Coronary artery (tissue), 2 donors: ENCODE measurements around the gene TTC9B.

Experiments used
- DNase-seq: peaks from one replicate; pipeline ENCODE4 v3.0.0-alpha.2; 2017; ENCODE audit warnings: low spot score
- H3K27ac ChIP-seq, 2 donors: fragments of 200-600 bp; sonication (generic); one replicate each; pipeline ENCODE4 v1.5.1; 2016 to 2019
- H3K4me3 ChIP-seq: fragments of 200-600 bp; sonication (generic); 2 replicates; pipeline ENCODE4 v1.5.1; 2016; ENCODE audit warnings: mild to moderate bottlenecking, moderate library complexity
- CTCF ChIP-seq: fragments of 200-600 bp; sonication (generic); IDR thresholded peaks from one replicate; pipeline ENCODE4 v1.5.1; 2019; ENCODE audit warnings: antibody characterized with exemption

Gene TTC9B

DNA sequence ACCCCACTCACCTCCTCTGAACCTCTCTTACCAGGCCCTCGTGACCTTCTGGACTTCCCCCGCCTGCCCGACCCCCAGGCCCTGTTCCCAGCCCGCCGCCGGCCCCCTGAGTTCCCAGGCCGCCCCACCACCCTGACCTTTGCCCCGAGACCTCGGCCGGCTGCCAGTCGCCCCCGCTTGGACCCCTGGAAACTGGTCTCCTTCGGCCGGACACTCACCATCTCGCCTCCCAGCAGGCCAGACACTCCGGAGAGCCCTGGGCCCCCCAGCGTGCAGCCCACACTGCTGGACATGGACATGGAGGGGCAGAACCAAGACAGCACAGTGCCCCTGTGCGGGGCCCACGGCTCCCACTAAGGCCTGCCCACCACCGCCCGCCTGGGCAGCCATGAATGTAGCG, 3.2 kb downstream of the TTC9B start:
- H3K4me3 ChIP-seq = no peak overlapping the region
- DNase-seq = no peak
- H3K27ac ChIP-seq = no peak overlapping the region
- TF ChIP-seq CTCF = no peak

DNA sequence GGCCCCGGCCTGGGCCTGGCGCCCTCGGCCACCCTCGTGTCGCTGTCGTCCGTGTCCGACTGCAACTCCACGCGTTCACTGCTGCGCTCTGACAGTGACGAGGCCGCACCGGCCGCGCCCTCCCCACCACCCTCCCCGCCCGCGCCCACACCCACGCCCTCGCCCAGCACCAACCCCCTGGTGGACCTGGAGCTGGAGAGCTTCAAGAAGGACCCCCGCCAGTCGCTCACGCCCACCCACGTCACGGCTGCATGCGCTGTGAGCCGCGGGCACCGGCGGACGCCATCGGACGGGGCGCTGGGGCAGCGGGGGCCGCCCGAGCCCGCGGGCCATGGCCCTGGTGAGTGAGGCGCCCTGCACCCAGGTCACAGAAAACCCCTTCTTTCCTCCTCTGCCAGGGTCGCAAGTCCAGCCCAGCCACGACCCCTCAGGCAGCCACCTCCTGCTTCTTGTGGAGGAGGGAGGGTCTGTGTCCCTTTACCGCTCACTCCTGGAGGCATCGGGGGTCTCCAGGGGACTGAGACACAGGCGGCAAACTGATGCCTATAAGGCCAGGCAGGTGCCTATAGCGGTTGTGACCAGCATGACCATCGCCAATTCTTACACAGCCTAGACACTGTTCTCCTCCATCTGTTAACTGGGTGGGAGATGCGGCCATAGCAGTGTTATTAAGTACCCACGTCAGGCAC, 4.2 kb downstream of the TTC9B start:
- no peak for DNase-seq
- no peak overlapping the region for H3K27ac ChIP-seq
- no peak for TF ChIP-seq CTCF
- H3K4me3 ChIP-seq = no peak overlapping the region

DNA sequence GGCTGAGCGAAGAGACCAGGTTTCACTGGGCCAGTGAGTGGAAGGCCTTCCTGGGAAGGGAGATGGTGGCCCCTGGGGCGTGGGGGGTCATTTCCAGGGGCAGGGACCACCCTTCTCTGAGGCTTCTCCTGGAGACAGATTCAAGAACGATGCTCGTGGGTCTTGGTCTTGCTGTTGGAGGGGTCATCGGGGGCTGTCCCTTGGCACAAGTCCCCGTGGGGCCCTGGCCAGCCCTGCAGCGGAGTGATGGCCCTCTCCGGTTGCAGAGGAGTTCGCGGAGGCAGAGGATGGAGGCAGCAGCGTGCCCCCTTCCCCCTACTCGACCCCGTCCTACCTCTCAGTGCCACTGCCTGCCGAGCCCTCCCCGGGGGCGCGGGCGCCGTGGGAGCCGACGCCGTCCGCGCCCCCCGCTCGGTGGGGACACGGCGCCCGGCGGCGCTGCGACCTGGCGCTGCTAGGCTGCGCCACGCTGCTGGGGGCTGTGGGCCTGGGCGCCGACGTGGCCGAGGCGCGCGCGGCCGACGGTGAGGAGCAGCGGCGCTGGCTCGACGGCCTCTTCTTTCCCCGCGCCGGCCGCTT, 4.8 kb downstream of the TTC9B start:
- H3K4me3 ChIP-seq = no peak overlapping the region
- TF ChIP-seq CTCF = no peak
- no peak overlapping the region for H3K27ac ChIP-seq
- no peak for DNase-seq

DNA sequence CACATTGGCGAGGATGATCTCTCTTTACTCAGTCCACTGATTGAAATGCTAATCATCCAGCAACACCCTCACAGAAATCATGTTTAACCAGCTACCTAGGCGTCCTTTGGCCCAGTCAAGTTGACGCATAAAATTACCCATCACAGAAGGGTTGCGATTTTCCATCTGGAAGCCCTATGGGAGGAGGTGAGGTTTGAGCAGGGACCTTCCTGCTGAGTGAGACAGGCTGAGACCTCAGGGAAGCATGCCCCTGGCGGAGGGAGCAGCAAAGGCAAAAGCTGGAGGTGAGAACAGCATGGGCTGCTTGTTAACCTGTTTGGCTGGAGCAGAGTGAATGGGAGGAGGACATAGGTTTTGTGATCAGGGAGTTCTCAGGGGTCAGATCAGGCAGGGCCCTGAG, 7.3 kb downstream of the TTC9B start:
- TF ChIP-seq CTCF = no peak
- H3K27ac ChIP-seq = no peak overlapping the region
- DNase-seq = no peak
- H3K4me3 ChIP-seq = no peak overlapping the region

GRCh38 chr19:40208602-40209001, 9.6 kb downstream of the TTC9B start:
- TF ChIP-seq CTCF = no peak
- no peak for DNase-seq
- Histone ChIP-seq H3K4me3 (no peak overlapping the region), H3K27ac (no peak overlapping the region)

- H3K4me3 ChIP-seq = no peak overlapping the region
- H3K27ac ChIP-seq = no peak overlapping the region
- no peak for DNase-seq
- no peak for TF ChIP-seq CTCF
Observed at GRCh38 chr19:40205760-40206159, 12.4 kb downstream of the TTC9B start.

- no peak for DNase-seq
- Histone ChIP-seq H3K4me3 (no peak overlapping the region), H3K27ac (no peak overlapping the region)
- no peak for TF ChIP-seq CTCF
Observed at GRCh38 chr19:40204381-40204780, 13.8 kb downstream of the TTC9B start.
